ENCODE measurements around the gene NKX1-1. TPM values are rescaled to one million over a fixed set of nuclear protein-coding genes. Genes with fewer than 3 reads are reported as not detected.

Gene NKX1-1
- total and polyA plus RNA-seq, 9 of the 15 experiments (the other 6 are each of a cell fraction or from before 2014, with no cell fraction given): not detected

GRCh38 chr4:1419708-1420107, 13.5 kb upstream of the NKX1-1 start:
- no peak overlapping the region for H3K4me3 ChIP-seq
- 21% methylated on average over 13 of the region's 13 CpGs for WGBS (ENCODE audit: insufficient coverage, low coverage, missing lambda C conversion rate)
- no peaks in the 10 kb centered on the region for H3K36me3 ChIP-seq (ENCODE audit: control insufficient read depth, insufficient read depth, low read length)
- no peaks in the 10 kb centered on the region for H3K9me3 ChIP-seq (replicated peaks; ENCODE audit: control insufficient read depth, insufficient read depth, low read depth, low read length)
- no peak for FAIRE-seq
- H4K20me1 ChIP-seq (replicated peaks; ENCODE audit: control insufficient read depth, insufficient read depth, low read length): no peaks in the 10 kb centered on the region; the same call in 1 of the 2 replicates
- in situ Hi-C loops (cut with MboI) (no loop called here), intact Hi-C loops (cut with micrococcal nuclease) (no loop called here)
- no peak overlapping the region for H3K9ac ChIP-seq (ENCODE audit: insufficient read depth in 1 of 2, low read depth in 2 of 2, low read length in 2 of 2)
- ATAC-seq: no peak
- H3K27ac ChIP-seq (ENCODE audit: extremely low read depth, low read depth, low read length): no peak overlapping the region
- ChIA-PET CTCF (ENCODE audit: low intra/inter-chr PET ratio) (no interaction called here), POLR2A (interaction anchor here (0.6 kb wide), 1 partner anchor 93 kb away, joined by 3 read pairs; no protein-coding TSS in a partner anchor)
- H3K27me3 ChIP-seq (ENCODE audit: control insufficient read depth in 2 of 2, insufficient read depth in 2 of 2, low read length in 2 of 2): peaks cover 8 to 47% of the 10 kb centered on the region in 2 experiments; a peak in 4 of 5 replicates
- DNase-seq (ENCODE audit: extremely low read depth in 1 of 4, low spot score in 3 of 4): peak in 1 of 4 experiments; percentile 2
- no peak overlapping the region for H3K4me2 ChIP-seq (ENCODE audit: insufficient read depth, low read length)
- H3K4me1 ChIP-seq (replicated peaks in 1 of 2; ENCODE audit: control insufficient read depth in 2 of 2, insufficient read depth in 2 of 2, low read length in 2 of 2): peaks cover 6 to 24% of the 10 kb centered on the region in 2 experiments; a peak in 4 of 5 replicates
- no peak overlapping the region for H2AFZ ChIP-seq (ENCODE audit: low read depth, low read length)
- no peaks in the 10 kb centered on the region for H3K79me2 ChIP-seq (ENCODE audit: control insufficient read depth, insufficient read depth, low read length)
- no peaks in the 10 kb centered on the region for H3K9me1 ChIP-seq (ENCODE audit: control insufficient read depth, insufficient read depth, low read length)
- BruUV-seq (replicated peaks): no TSS peak
- TF ChIP-seq, protein P1, sequence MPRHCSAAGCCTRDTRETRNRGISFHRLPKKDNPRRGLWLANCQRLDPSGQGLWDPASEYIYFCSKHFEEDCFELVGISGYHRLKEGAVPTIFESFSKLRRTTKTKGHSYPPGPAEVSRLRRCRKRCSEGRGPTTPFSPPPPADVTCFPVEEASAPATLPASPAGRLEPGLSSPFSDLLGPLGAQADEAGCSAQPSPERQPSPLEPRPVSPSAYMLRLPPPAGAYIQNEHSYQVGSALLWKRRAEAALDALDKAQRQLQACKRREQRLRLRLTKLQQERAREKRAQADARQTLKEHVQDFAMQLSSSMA (CRISPR knock-in tag; IDR thresholded peaks at IDR 0.05): no peak
- TF ChIP-seq, protein P2, sequence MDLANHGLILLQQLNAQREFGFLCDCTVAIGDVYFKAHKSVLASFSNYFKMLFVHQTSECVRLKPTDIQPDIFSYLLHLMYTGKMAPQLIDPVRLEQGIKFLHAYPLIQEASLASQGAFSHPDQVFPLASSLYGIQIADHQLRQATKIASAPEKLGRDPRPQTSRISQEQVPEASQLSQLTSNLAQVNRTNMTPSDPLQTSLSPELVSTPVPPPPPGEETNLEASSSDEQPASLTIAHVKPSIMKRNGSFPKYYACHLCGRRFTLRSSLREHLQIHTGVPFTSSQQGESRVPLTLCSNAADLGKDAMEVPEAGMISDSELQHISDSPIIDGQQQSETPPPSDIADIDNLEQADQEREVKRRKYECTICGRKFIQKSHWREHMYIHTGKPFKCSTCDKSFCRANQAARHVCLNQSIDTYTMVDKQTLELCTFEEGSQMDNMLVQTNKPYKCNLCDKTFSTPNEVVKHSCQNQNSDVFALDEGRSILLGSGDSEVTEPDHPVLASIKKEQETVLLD (IDR thresholded peaks at IDR 0.05): no peak
- TF ChIP-seq, protein P3, sequence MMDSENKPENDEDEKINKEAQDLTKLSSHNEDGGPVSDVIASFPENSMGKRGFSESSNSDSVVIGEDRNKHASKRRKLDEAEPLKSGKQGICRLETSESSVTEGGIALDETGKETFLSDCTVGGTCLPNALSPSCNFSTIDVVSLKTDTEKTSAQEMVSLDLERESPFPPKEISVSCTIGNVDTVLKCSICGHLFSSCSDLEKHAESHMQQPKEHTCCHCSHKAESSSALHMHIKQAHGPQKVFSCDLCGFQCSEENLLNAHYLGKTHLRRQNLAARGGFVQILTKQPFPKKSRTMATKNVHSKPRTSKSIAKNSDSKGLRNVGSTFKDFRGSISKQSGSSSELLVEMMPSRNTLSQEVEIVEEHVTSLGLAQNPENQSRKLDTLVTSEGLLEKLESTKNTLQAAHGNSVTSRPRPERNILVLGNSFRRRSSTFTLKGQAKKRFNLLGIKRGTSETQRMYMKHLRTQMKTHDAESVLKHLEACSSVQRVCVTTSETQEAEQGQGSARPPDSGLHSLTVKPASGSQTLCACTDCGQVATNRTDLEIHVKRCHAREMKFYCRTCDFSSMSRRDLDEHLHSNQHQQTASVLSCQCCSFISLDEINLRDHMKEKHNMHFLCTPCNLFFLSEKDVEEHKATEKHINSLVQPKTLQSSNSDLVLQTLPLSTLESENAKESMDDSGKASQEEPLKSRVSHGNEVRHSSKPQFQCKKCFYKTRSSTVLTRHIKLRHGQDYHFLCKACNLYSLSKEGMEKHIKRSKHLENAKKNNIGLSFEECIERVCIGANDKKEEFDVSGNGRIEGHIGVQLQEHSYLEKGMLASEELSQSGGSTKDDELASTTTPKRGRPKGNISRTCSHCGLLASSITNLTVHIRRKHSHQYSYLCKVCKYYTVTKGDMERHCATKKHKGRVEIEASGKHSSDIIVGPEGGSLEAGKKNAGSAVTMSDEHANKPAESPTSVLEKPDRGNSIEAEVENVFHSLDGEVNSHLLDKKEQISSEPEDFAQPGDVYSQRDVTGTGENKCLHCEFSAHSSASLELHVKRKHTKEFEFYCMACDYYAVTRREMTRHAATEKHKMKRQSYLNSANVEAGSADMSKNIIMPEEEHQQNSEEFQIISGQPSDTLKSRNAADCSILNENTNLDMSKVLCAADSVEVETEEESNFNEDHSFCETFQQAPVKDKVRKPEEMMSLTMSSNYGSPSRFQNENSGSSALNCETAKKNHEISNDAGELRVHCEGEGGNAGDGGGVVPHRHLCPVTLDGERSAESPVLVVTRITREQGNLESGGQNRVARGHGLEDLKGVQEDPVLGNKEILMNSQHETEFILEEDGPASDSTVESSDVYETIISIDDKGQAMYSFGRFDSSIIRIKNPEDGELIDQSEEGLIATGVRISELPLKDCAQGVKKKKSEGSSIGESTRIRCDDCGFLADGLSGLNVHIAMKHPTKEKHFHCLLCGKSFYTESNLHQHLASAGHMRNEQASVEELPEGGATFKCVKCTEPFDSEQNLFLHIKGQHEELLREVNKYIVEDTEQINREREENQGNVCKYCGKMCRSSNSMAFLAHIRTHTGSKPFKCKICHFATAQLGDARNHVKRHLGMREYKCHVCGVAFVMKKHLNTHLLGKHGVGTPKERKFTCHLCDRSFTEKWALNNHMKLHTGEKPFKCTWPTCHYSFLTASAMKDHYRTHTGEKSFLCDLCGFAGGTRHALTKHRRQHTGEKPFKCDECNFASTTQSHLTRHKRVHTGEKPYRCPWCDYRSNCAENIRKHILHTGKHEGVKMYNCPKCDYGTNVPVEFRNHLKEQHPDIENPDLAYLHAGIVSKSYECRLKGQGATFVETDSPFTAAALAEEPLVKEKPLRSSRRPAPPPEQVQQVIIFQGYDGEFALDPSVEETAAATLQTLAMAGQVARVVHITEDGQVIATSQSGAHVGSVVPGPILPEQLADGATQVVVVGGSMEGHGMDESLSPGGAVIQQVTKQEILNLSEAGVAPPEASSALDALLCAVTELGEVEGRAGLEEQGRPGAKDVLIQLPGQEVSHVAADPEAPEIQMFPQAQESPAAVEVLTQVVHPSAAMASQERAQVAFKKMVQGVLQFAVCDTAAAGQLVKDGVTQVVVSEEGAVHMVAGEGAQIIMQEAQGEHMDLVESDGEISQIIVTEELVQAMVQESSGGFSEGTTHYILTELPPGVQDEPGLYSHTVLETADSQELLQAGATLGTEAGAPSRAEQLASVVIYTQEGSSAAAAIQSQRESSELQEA (IDR thresholded peaks at IDR 0.05; ENCODE audit: low read depth): no peak
- TF ChIP-seq ZNF780A (CRISPR knock-in tag; IDR thresholded peaks at IDR 0.05) (no peak), NR0B1 (IDR thresholded peaks at IDR 0.05; ENCODE audit: partially characterized antibody) (no peak), ZFP1 (CRISPR knock-in tag; IDR thresholded peaks at IDR 0.05) (no peak), ZNF277 (CRISPR knock-in tag; IDR thresholded peaks at IDR 0.05; ENCODE audit: borderline replicate concordance) (no peak), ZNF707 (CRISPR knock-in tag; conservative IDR thresholded peaks at IDR 0.05) (no peak), CCNT2 (IDR thresholded peaks at IDR 0.05; ENCODE audit: borderline replicate concordance, extremely low read depth, insufficient read length, low read depth, low read length) (no peak)

All from K562 (cell line).